HS-5 (cell line): ENCODE measurements around the gene GRK5.

ENCODE experiments used
- DNase-seq: peaks from one replicate; pipeline ENCODE4 v3.0.0-alpha.2; 2012; ENCODE audit warnings: low read depth

Gene GRK5

GRCh38 chr10:119316729-119317097 lies 109.3 kb downstream of the GRK5 start:
- DNase-seq = no peak

GRCh38 chr10:119318411-119319160 lies 111.2 kb downstream of the GRK5 start:
- no peak for DNase-seq

- DNase-seq = no peak
These were observed 112.0 kb downstream of the GRK5 start for GRCh38 chr10:119319161-119319919.

GRCh38 chr10:119319920-119320258 lies 112.5 kb downstream of the GRK5 start:
- no peak for DNase-seq

GRCh38 chr10:119320981-119321380 lies 113.6 kb downstream of the GRK5 start:
- no peak for DNase-seq

- DNase-seq = no peak
These were observed 116.0 kb downstream of the GRK5 start for GRCh38 chr10:119323085-119324016.

GRCh38 chr10:119325131-119325530 lies 117.8 kb downstream of the GRK5 start:
- DNase-seq = no peak

GRCh38 chr10:119326167-119326566 lies 118.8 kb downstream of the GRK5 start:
- no peak for DNase-seq

- no peak for DNase-seq
These were observed 119.8 kb downstream of the GRK5 start for GRCh38 chr10:119327096-119327745.

GRCh38 chr10:119328223-119328622 lies 120.9 kb downstream of the GRK5 start:
- no peak for DNase-seq

GRCh38 chr10:119330342-119330741 lies 123.0 kb downstream of the GRK5 start:
- DNase-seq = no peak

- no peak for DNase-seq
These were observed 123.7 kb downstream of the GRK5 start for GRCh38 chr10:119331061-119331460.

GRCh38 chr10:119333146-119333792 lies 125.9 kb downstream of the GRK5 start:
- DNase-seq = no peak

GRCh38 chr10:119335671-119336353 lies 128.4 kb downstream of the GRK5 start:
- DNase-seq = no peak

GRCh38 chr10:119336599-119336998 lies 129.2 kb downstream of the GRK5 start:
- no peak for DNase-seq

- DNase-seq = no peak
These were observed 129.9 kb downstream of the GRK5 start for GRCh38 chr10:119337223-119337622.

- DNase-seq = no peak
These were observed 130.5 kb downstream of the GRK5 start for GRCh38 chr10:119337796-119338432.

- no peak for DNase-seq
These were observed 131.7 kb downstream of the GRK5 start for GRCh38 chr10:119339109-119339508.

GRCh38 chr10:119340893-119341458 lies 133.6 kb downstream of the GRK5 start:
- DNase-seq = no peak
